ENCODE data around the gene VSTM2B.

The VSTM2B gene

GRCh38 chr19:29565171-29565570, 39.4 kb downstream of the VSTM2B start:
- H3K27me3 ChIP-seq (replicated peaks; ENCODE audit: control insufficient read depth, insufficient read depth, low read length, poor library complexity, severe bottlenecking), result no peaks in the 10 kb centered on the region
- H3K4me1 ChIP-seq (ENCODE audit: control insufficient read depth, insufficient read depth, low read length, poor library complexity, severe bottlenecking), result no peaks in the 10 kb centered on the region
- DNase-seq, result no peak
- H3K9me3 ChIP-seq (ENCODE audit: control insufficient read depth, low read length), result no peaks in the 10 kb centered on the region
- H3K36me3 ChIP-seq (ENCODE audit: control insufficient read depth, insufficient read depth, low read length), result no peaks in the 10 kb centered on the region
- no peak overlapping the region for H3K4me3 ChIP-seq (ENCODE audit: insufficient read depth, low read depth, low read length, poor library complexity, severe bottlenecking)
- no peak overlapping the region for H3K27ac ChIP-seq (ENCODE audit: insufficient read depth, low read length, poor library complexity, severe bottlenecking)

- Histone ChIP-seq H3K27ac (ENCODE audit: insufficient read depth, low read length, poor library complexity, severe bottlenecking) (no peak overlapping the region), H3K4me3 (ENCODE audit: insufficient read depth, low read depth, low read length, poor library complexity, severe bottlenecking) (no peak overlapping the region), H3K36me3 (ENCODE audit: control insufficient read depth, insufficient read depth, low read length) (no peaks in the 10 kb centered on the region), H3K27me3 (replicated peaks; ENCODE audit: control insufficient read depth, insufficient read depth, low read length, poor library complexity, severe bottlenecking) (no peaks in the 10 kb centered on the region), H3K9me3 (ENCODE audit: control insufficient read depth, low read length) (no peaks in the 10 kb centered on the region), H3K4me1 (ENCODE audit: control insufficient read depth, insufficient read depth, low read length, poor library complexity, severe bottlenecking) (no peaks in the 10 kb centered on the region)
- no peak for DNase-seq
Observed at GRCh38 chr19:29566496-29567054, 40.8 kb downstream of the VSTM2B start.

- DNase-seq, result no peak
- no peak overlapping the region for H3K27ac ChIP-seq (ENCODE audit: insufficient read depth, low read length, poor library complexity, severe bottlenecking)
- H3K4me1 ChIP-seq (ENCODE audit: control insufficient read depth, insufficient read depth, low read length, poor library complexity, severe bottlenecking), result no peaks in the 10 kb centered on the region
Observed at GRCh38 chr19:29567366-29567915, 41.6 kb downstream of the VSTM2B start.

GRCh38 chr19:29568036-29569025, 42.5 kb downstream of the VSTM2B start:
- Histone ChIP-seq H3K27ac (ENCODE audit: insufficient read depth, low read length, poor library complexity, severe bottlenecking) (no peak overlapping the region), H3K4me1 (ENCODE audit: control insufficient read depth, insufficient read depth, low read length, poor library complexity, severe bottlenecking) (no peaks in the 10 kb centered on the region), H3K36me3 (ENCODE audit: control insufficient read depth, insufficient read depth, low read length) (no peaks in the 10 kb centered on the region), H3K4me3 (ENCODE audit: insufficient read depth, low read depth, low read length, poor library complexity, severe bottlenecking) (no peak overlapping the region), H3K27me3 (replicated peaks; ENCODE audit: control insufficient read depth, insufficient read depth, low read length, poor library complexity, severe bottlenecking) (no peaks in the 10 kb centered on the region), H3K9me3 (ENCODE audit: control insufficient read depth, low read length) (no peaks in the 10 kb centered on the region)
- DNase-seq, result no peak

More at GRCh38 chr19:29567366-29567915, 41.6 kb downstream of the VSTM2B start:
- Histone ChIP-seq H3K27me3 (replicated peaks; ENCODE audit: control insufficient read depth, insufficient read depth, low read length, poor library complexity, severe bottlenecking) (no peaks in the 10 kb centered on the region), H3K9me3 (ENCODE audit: control insufficient read depth, low read length) (no peaks in the 10 kb centered on the region), H3K36me3 (ENCODE audit: control insufficient read depth, insufficient read depth, low read length) (no peaks in the 10 kb centered on the region), H3K4me3 (ENCODE audit: insufficient read depth, low read depth, low read length, poor library complexity, severe bottlenecking) (no peak overlapping the region)

GRCh38 chr19:29569038-29569911, 43.5 kb downstream of the VSTM2B start:
- Histone ChIP-seq H3K27ac (ENCODE audit: insufficient read depth, low read length, poor library complexity, severe bottlenecking) (no peak overlapping the region), H3K27me3 (replicated peaks; ENCODE audit: control insufficient read depth, insufficient read depth, low read length, poor library complexity, severe bottlenecking) (no peaks in the 10 kb centered on the region), H3K9me3 (ENCODE audit: control insufficient read depth, low read length) (no peaks in the 10 kb centered on the region), H3K4me3 (ENCODE audit: insufficient read depth, low read depth, low read length, poor library complexity, severe bottlenecking) (no peak overlapping the region), H3K36me3 (ENCODE audit: control insufficient read depth, insufficient read depth, low read length) (no peaks in the 10 kb centered on the region), H3K4me1 (ENCODE audit: control insufficient read depth, insufficient read depth, low read length, poor library complexity, severe bottlenecking) (no peaks in the 10 kb centered on the region)
- DNase-seq, result no peak

- Histone ChIP-seq H3K36me3 (ENCODE audit: control insufficient read depth, insufficient read depth, low read length) (no peaks in the 10 kb centered on the region), H3K4me1 (ENCODE audit: control insufficient read depth, insufficient read depth, low read length, poor library complexity, severe bottlenecking) (no peaks in the 10 kb centered on the region), H3K27ac (ENCODE audit: insufficient read depth, low read length, poor library complexity, severe bottlenecking) (no peak overlapping the region), H3K27me3 (replicated peaks; ENCODE audit: control insufficient read depth, insufficient read depth, low read length, poor library complexity, severe bottlenecking) (peaks cover 5% of the 10 kb centered on the region), H3K4me3 (ENCODE audit: insufficient read depth, low read depth, low read length, poor library complexity, severe bottlenecking) (no peak overlapping the region), H3K9me3 (ENCODE audit: control insufficient read depth, low read length) (no peaks in the 10 kb centered on the region)
- no peak for DNase-seq
Observed at GRCh38 chr19:29571181-29571580, 45.4 kb downstream of the VSTM2B start.

GRCh38 chr19:29573486-29573885, 47.7 kb downstream of the VSTM2B start:
- no peak for DNase-seq
- Histone ChIP-seq H3K27me3 (replicated peaks; ENCODE audit: control insufficient read depth, insufficient read depth, low read length, poor library complexity, severe bottlenecking) (peaks cover 8% of the 10 kb centered on the region), H3K4me3 (ENCODE audit: insufficient read depth, low read depth, low read length, poor library complexity, severe bottlenecking) (no peak overlapping the region), H3K4me1 (ENCODE audit: control insufficient read depth, insufficient read depth, low read length, poor library complexity, severe bottlenecking) (no peaks in the 10 kb centered on the region), H3K27ac (ENCODE audit: insufficient read depth, low read length, poor library complexity, severe bottlenecking) (no peak overlapping the region), H3K9me3 (ENCODE audit: control insufficient read depth, low read length) (no peaks in the 10 kb centered on the region), H3K36me3 (ENCODE audit: control insufficient read depth, insufficient read depth, low read length) (no peaks in the 10 kb centered on the region)

- no peaks in the 10 kb centered on the region for H3K36me3 ChIP-seq (ENCODE audit: control insufficient read depth, insufficient read depth, low read length)
- DNase-seq, result no peak
- H3K9me3 ChIP-seq (ENCODE audit: control insufficient read depth, low read length), result no peaks in the 10 kb centered on the region
- H3K4me1 ChIP-seq (ENCODE audit: control insufficient read depth, insufficient read depth, low read length, poor library complexity, severe bottlenecking), result no peaks in the 10 kb centered on the region
- H3K27me3 ChIP-seq (replicated peaks; ENCODE audit: control insufficient read depth, insufficient read depth, low read length, poor library complexity, severe bottlenecking), result peaks cover 8% of the 10 kb centered on the region
- H3K4me3 ChIP-seq (ENCODE audit: insufficient read depth, low read depth, low read length, poor library complexity, severe bottlenecking), result no peak overlapping the region
- H3K27ac ChIP-seq (ENCODE audit: insufficient read depth, low read length, poor library complexity, severe bottlenecking), result no peak overlapping the region
Observed at GRCh38 chr19:29574510-29574909, 48.7 kb downstream of the VSTM2B start.

GRCh38 chr19:29576046-29576606, 50.3 kb downstream of the VSTM2B start:
- Histone ChIP-seq H3K27ac (ENCODE audit: insufficient read depth, low read length, poor library complexity, severe bottlenecking) (no peak overlapping the region), H3K4me3 (ENCODE audit: insufficient read depth, low read depth, low read length, poor library complexity, severe bottlenecking) (no peak overlapping the region), H3K9me3 (ENCODE audit: control insufficient read depth, low read length) (no peaks in the 10 kb centered on the region), H3K36me3 (ENCODE audit: control insufficient read depth, insufficient read depth, low read length) (no peaks in the 10 kb centered on the region), H3K27me3 (replicated peaks; ENCODE audit: control insufficient read depth, insufficient read depth, low read length, poor library complexity, severe bottlenecking) (peaks cover 8% of the 10 kb centered on the region), H3K4me1 (ENCODE audit: control insufficient read depth, insufficient read depth, low read length, poor library complexity, severe bottlenecking) (no peaks in the 10 kb centered on the region)
- DNase-seq, result no peak

Data from effector memory CD4-positive, alpha-beta T cell (primary cell).